IPS-18c (cell line): Measurements from ENCODE around the gene KDM2B.
"Not testable (repeated sequence)": the region's sequence is repeated elsewhere in the genome, so short reads cannot be mapped to it uniquely, and the experiment has no call there.

Experiments used
- H3K4me3 ChIP-seq: 2 replicates; pipeline ENCODE4 v1.7.0; 2013; ENCODE audit warnings: low read depth, mild to moderate bottlenecking, low read length, moderate library complexity; ENCODE audit not compliant: insufficient read depth
- H3K9me3 ChIP-seq: one replicate; pipeline ENCODE4 v1.6.1; 2013; ENCODE audit warnings: mild to moderate bottlenecking, low read length, moderate library complexity; ENCODE audit not compliant: control insufficient read depth, insufficient read depth

KDM2B gene

GRCh38 chr12:121596526-121596925, 15.7 kb upstream of the KDM2B start:
- H3K9me3 ChIP-seq: peaks cover 4% of the 10 kb centered on the region
- H3K4me3 ChIP-seq: no peak overlapping the region

- no peak overlapping the region for H3K4me3 ChIP-seq
- H3K9me3 ChIP-seq: peaks cover 4% of the 10 kb centered on the region
Measured at GRCh38 chr12:121595520-121595919, 14.7 kb upstream of the KDM2B start.

- no peak overlapping the region for H3K4me3 ChIP-seq
- H3K9me3 ChIP-seq: peaks cover 4% of the 10 kb centered on the region
Measured at GRCh38 chr12:121592320-121592719, 11.5 kb upstream of the KDM2B start.

GRCh38 chr12:121590476-121591143, 9.8 kb upstream of the KDM2B start:
- no peak overlapping the region for H3K4me3 ChIP-seq
- peaks cover 4% of the 10 kb centered on the region for H3K9me3 ChIP-seq

- H3K9me3 ChIP-seq, H3K4me3 ChIP-seq: not testable (repeated sequence)
Measured at GRCh38 chr12:121584885-121585284, 4.1 kb upstream of the KDM2B start.

GRCh38 chr12:121583334-121583661, 2.5 kb upstream of the KDM2B start:
- H3K9me3 ChIP-seq: not testable (repeated sequence)
- H3K4me3 ChIP-seq: peak overlapping the region; percentile 79

- H3K4me3 ChIP-seq: peak overlapping the region; percentile 79
Measured at GRCh38 chr12:121582583-121583333, 1.9 kb upstream of the KDM2B start.

GRCh38 chr12:121581686-121582429, 1.0 kb upstream of the KDM2B start:
- Histone ChIP-seq H3K4me3 (peak overlapping the region; percentile 79), H3K9me3 (no peaks in the 10 kb centered on the region)

More at GRCh38 chr12:121582583-121583333, 1.9 kb upstream of the KDM2B start:
- no peaks in the 10 kb centered on the region for H3K9me3 ChIP-seq

- H3K4me3 ChIP-seq: peak overlapping the region; percentile 87
- no peaks in the 10 kb centered on the region for H3K9me3 ChIP-seq
Measured at GRCh38 chr12:121579981-121580868, 598 bp downstream of the KDM2B start.

GRCh38 chr12:121579190-121579791, 1.5 kb downstream of the KDM2B start:
- H3K4me3 ChIP-seq: peak overlapping the region; percentile 87
- H3K9me3 ChIP-seq: no peaks in the 10 kb centered on the region

GRCh38 chr12:121578230-121579189, 2.3 kb downstream of the KDM2B start:
- peak overlapping the region; percentile 87 for H3K4me3 ChIP-seq
- no peaks in the 10 kb centered on the region for H3K9me3 ChIP-seq

GRCh38 chr12:121577443-121578180, 3.2 kb downstream of the KDM2B start:
- H3K4me3 ChIP-seq: peak overlapping the region; percentile 87
- H3K9me3 ChIP-seq: no peaks in the 10 kb centered on the region

GRCh38 chr12:121576851-121577391, 3.9 kb downstream of the KDM2B start:
- Histone ChIP-seq H3K4me3 (peak overlapping the region; percentile 87; the same call in 1 of the 2 replicates), H3K9me3 (no peaks in the 10 kb centered on the region)

- no peaks in the 10 kb centered on the region for H3K9me3 ChIP-seq
- peak overlapping the region; percentile 21 for H3K4me3 ChIP-seq
Measured at GRCh38 chr12:121575952-121576625, 4.7 kb downstream of the KDM2B start.
